CD4-positive, CD25-positive, alpha-beta regulatory T cell (primary cell): ENCODE measurements around the gene SULT4A1. TPM values are rescaled to one million over a fixed set of nuclear protein-coding genes. Genes with fewer than 3 reads are reported as not detected.

Experiments
- ATAC-seq, 2 donors: fragments of 150-1000 bp; cut with Tn5 transposase; one replicate each; pipeline ENCODE4 v1.10.0; 2021; ENCODE audit warnings: low read depth in 2 of 2, moderate number of reproducible peaks in 2 of 2, moderate library complexity in 1 of 2
- DNase-seq, 3 donors: peaks; one replicate each; pipeline versions ENCODE4 v3.0.0 to v3.0.0-alpha.2; 2012 to 2022; ENCODE audit warnings: mixed read lengths in 1 of 3
- H3K27ac ChIP-seq: one replicate; pipeline ENCODE4 v1.7.0; 2013; ENCODE audit warnings: mild to moderate bottlenecking, low read length; ENCODE audit not compliant: insufficient read depth, poor library complexity, severe bottlenecking
- H3K27me3 ChIP-seq: one replicate; pipeline ENCODE4 v1.7.0; 2013; ENCODE audit warnings: low read length; ENCODE audit not compliant: control insufficient read depth, insufficient read depth
- H3K36me3 ChIP-seq: one replicate; pipeline ENCODE4 v1.7.0; 2013; ENCODE audit warnings: mild to moderate bottlenecking, low read length, moderate library complexity; ENCODE audit not compliant: control insufficient read depth, insufficient read depth
- H3K4me1 ChIP-seq: 2 replicates; pipeline ENCODE4 v1.7.0; 2013; ENCODE audit warnings: mild to moderate bottlenecking, low read length; ENCODE audit not compliant: insufficient read depth, control insufficient read depth, poor library complexity, severe bottlenecking
- H3K4me3 ChIP-seq: one replicate; pipeline ENCODE4 v1.7.0; 2013; ENCODE audit warnings: low read depth, mild to moderate bottlenecking, low read length, moderate library complexity
- H3K9me3 ChIP-seq, 2 experiments: 1 replicate in 1 of 2; 2 replicates in 1 of 2; pipeline ENCODE4 v1.7.0; 2013; ENCODE audit warnings: low read length in 2 of 2, mild to moderate bottlenecking in 1 of 2, moderate library complexity in 1 of 2; ENCODE audit not compliant: control insufficient read depth in 2 of 2
- H3K27ac Mint-ChIP-seq, 3 donors: one replicate each; pipeline ENCODE4 v1.8.0; 2020 to 2022; ENCODE audit warnings: mild to moderate bottlenecking in 3 of 3, mixed read lengths in 3 of 3, moderate library complexity in 2 of 3
- H3K27me3 Mint-ChIP-seq: one replicate; pipeline ENCODE4 v1.8.0; 2022; ENCODE audit warnings: mild to moderate bottlenecking, mixed read lengths
- H3K36me3 Mint-ChIP-seq: one replicate; pipeline ENCODE4 v1.8.0; 2020; ENCODE audit warnings: mixed read lengths
- H3K4me1 Mint-ChIP-seq, 4 donors: one replicate each; pipeline ENCODE4 v1.8.0; 2020 to 2022; ENCODE audit warnings: mixed read lengths in 4 of 4, mild to moderate bottlenecking in 1 of 4
- H3K4me3 Mint-ChIP-seq, 4 donors: one replicate each; pipeline ENCODE4 v1.8.0; 2020 to 2022; ENCODE audit warnings: mild to moderate bottlenecking in 4 of 4, mixed read lengths in 4 of 4, moderate library complexity in 3 of 4
- H3K9me3 Mint-ChIP-seq, 7 donors: one replicate each; pipeline ENCODE4 v1.8.0; 2020 to 2022; ENCODE audit warnings: mixed read lengths in 7 of 7, mild to moderate bottlenecking in 3 of 7, moderate library complexity in 2 of 7
- polyA plus RNA-seq, 4 donors: library from polyadenylated mRNA; unstranded; fragments of 300-500 nt; fragmentation: Illumina TruSeq; gene quantifications; one replicate each; pipeline ENCODE4 v1.2.3, GENCODE V29; 2021
- total RNA-seq: library from RNA; stranded (reverse); gene quantifications from one replicate; pipeline ENCODE4 v1.2.3, GENCODE V29; 2022

Gene SULT4A1
- total and polyA plus RNA-seq, 5 donors from 2014 or later = not detected

- no peaks in the 10 kb centered on the region for H3K36me3 Mint-ChIP-seq
- peaks cover 0 to 7% (median under 1%) of the 10 kb centered on the region in 7 donors for H3K9me3 Mint-ChIP-seq
- no peaks in the 10 kb centered on the region for H3K27me3 ChIP-seq
- no peaks in the 10 kb centered on the region for H3K4me1 ChIP-seq
- no peak overlapping the region for H3K27ac Mint-ChIP-seq
- H3K9me3 ChIP-seq = no peaks in the 10 kb centered on the region
- peaks cover 22% of the 10 kb centered on the region for H3K27me3 Mint-ChIP-seq
- ATAC-seq (no peak), DNase-seq (no peak)
- no peak overlapping the region for H3K4me3 ChIP-seq
- H3K27ac ChIP-seq = no peak overlapping the region
- no peak overlapping the region for H3K4me3 Mint-ChIP-seq
- H3K36me3 ChIP-seq = no peaks in the 10 kb centered on the region
- peaks cover 0 to 2% (median 0%) of the 10 kb centered on the region in 4 donors for H3K4me1 Mint-ChIP-seq
Observed at GRCh38 chr22:43851979-43852307, 10.4 kb downstream of the SULT4A1 start.

- H3K27ac Mint-ChIP-seq = no peak overlapping the region
- Histone ChIP-seq H3K4me3 (no peak overlapping the region), H3K9me3 (no peaks in the 10 kb centered on the region), H3K27me3 (no peaks in the 10 kb centered on the region), H3K27ac (no peak overlapping the region), H3K36me3 (no peaks in the 10 kb centered on the region), H3K4me1 (no peaks in the 10 kb centered on the region)
- peaks cover 0 to 2% (median 0%) of the 10 kb centered on the region in 4 donors for H3K4me1 Mint-ChIP-seq
- H3K4me3 Mint-ChIP-seq = no peak overlapping the region
- peaks cover 19% of the 10 kb centered on the region for H3K27me3 Mint-ChIP-seq
- DNase-seq (no peak), ATAC-seq (no peak)
- no peaks in the 10 kb centered on the region for H3K36me3 Mint-ChIP-seq
- peaks cover 0 to 4% (median 0%) of the 10 kb centered on the region in 7 donors for H3K9me3 Mint-ChIP-seq
Observed at GRCh38 chr22:43851058-43851978, 11.0 kb downstream of the SULT4A1 start.

- Mint-ChIP-seq H3K4me1 (peaks cover 0 to 2% (median 0%) of the 10 kb centered on the region in 4 donors), H3K9me3 (peaks cover 0 to 3% (median 0%) of the 10 kb centered on the region in 7 donors), H3K36me3 (no peaks in the 10 kb centered on the region), H3K4me3 (no peak overlapping the region), H3K27ac (no peak overlapping the region), H3K27me3 (peaks cover 19% of the 10 kb centered on the region)
- no peaks in the 10 kb centered on the region for H3K4me1 ChIP-seq
- ATAC-seq (no peak), DNase-seq (no peak)
- no peaks in the 10 kb centered on the region for H3K27me3 ChIP-seq
- H3K4me3 ChIP-seq = no peak overlapping the region
- H3K9me3 ChIP-seq = no peaks in the 10 kb centered on the region
- H3K27ac ChIP-seq = no peak overlapping the region
- no peaks in the 10 kb centered on the region for H3K36me3 ChIP-seq
Observed at GRCh38 chr22:43850529-43850928, 11.8 kb downstream of the SULT4A1 start.

- DNase-seq (no peak), ATAC-seq (no peak)
- H3K36me3 ChIP-seq = no peaks in the 10 kb centered on the region
- H3K27ac ChIP-seq = no peak overlapping the region
- no peak overlapping the region for H3K27ac Mint-ChIP-seq
- no peaks in the 10 kb centered on the region for H3K27me3 ChIP-seq
- H3K4me1 Mint-ChIP-seq = peaks cover 0 to 2% (median 0%) of the 10 kb centered on the region in 4 donors
- no peaks in the 10 kb centered on the region for H3K9me3 ChIP-seq
- H3K36me3 Mint-ChIP-seq = no peaks in the 10 kb centered on the region
- no peaks in the 10 kb centered on the region for H3K4me1 ChIP-seq
- H3K4me3 Mint-ChIP-seq = no peak overlapping the region
- peaks cover 19% of the 10 kb centered on the region for H3K27me3 Mint-ChIP-seq
- peaks cover 0 to 2% (median 0%) of the 10 kb centered on the region in 7 donors for H3K9me3 Mint-ChIP-seq
- no peak overlapping the region for H3K4me3 ChIP-seq
Observed at GRCh38 chr22:43849731-43850130, 12.6 kb downstream of the SULT4A1 start.

GRCh38 chr22:43848366-43849171 is 13.7 kb downstream of the SULT4A1 start:
- Mint-ChIP-seq H3K4me3 (no peak overlapping the region), H3K27ac (no peak overlapping the region), H3K9me3 (peaks cover 0 to 2% (median 0%) of the 10 kb centered on the region in 7 donors), H3K4me1 (peaks cover 0 to 2% (median 0%) of the 10 kb centered on the region in 4 donors), H3K36me3 (no peaks in the 10 kb centered on the region), H3K27me3 (peaks cover 12% of the 10 kb centered on the region)
- Histone ChIP-seq H3K4me1 (no peaks in the 10 kb centered on the region), H3K27me3 (no peaks in the 10 kb centered on the region), H3K4me3 (no peak overlapping the region), H3K27ac (no peak overlapping the region), H3K36me3 (no peaks in the 10 kb centered on the region), H3K9me3 (no peaks in the 10 kb centered on the region)
- ATAC-seq (no peak), DNase-seq (no peak)

GRCh38 chr22:43847376-43848289 is 14.7 kb downstream of the SULT4A1 start:
- ATAC-seq (no peak), DNase-seq (no peak)
- Histone ChIP-seq H3K4me1 (no peaks in the 10 kb centered on the region), H3K27ac (no peak overlapping the region), H3K27me3 (no peaks in the 10 kb centered on the region), H3K4me3 (no peak overlapping the region), H3K9me3 (no peaks in the 10 kb centered on the region), H3K36me3 (no peaks in the 10 kb centered on the region)
- peaks cover 12% of the 10 kb centered on the region for H3K27me3 Mint-ChIP-seq
- H3K4me1 Mint-ChIP-seq = peaks cover 0 to 2% (median 0%) of the 10 kb centered on the region in 4 donors
- no peaks in the 10 kb centered on the region for H3K9me3 Mint-ChIP-seq
- no peaks in the 10 kb centered on the region for H3K36me3 Mint-ChIP-seq
- no peak overlapping the region for H3K27ac Mint-ChIP-seq
- H3K4me3 Mint-ChIP-seq = no peak overlapping the region

GRCh38 chr22:43846966-43847365 is 15.3 kb downstream of the SULT4A1 start:
- H3K4me1 Mint-ChIP-seq = peaks cover 0 to 2% (median 0%) of the 10 kb centered on the region in 4 donors
- H3K9me3 ChIP-seq = no peaks in the 10 kb centered on the region
- H3K4me3 Mint-ChIP-seq = no peak overlapping the region
- no peaks in the 10 kb centered on the region for H3K4me1 ChIP-seq
- no peaks in the 10 kb centered on the region for H3K36me3 Mint-ChIP-seq
- H3K27me3 ChIP-seq = no peaks in the 10 kb centered on the region
- ATAC-seq = no peak
- no peak for DNase-seq
- no peak overlapping the region for H3K27ac Mint-ChIP-seq
- peaks cover 12% of the 10 kb centered on the region for H3K27me3 Mint-ChIP-seq
- H3K36me3 ChIP-seq = no peaks in the 10 kb centered on the region
- no peak overlapping the region for H3K27ac ChIP-seq
- H3K9me3 Mint-ChIP-seq = no peaks in the 10 kb centered on the region
- H3K4me3 ChIP-seq = no peak overlapping the region
